Liver (tissue), 9 donors: Measurements from ENCODE around the gene TAB3. TPM values are rescaled to one million over a fixed set of nuclear protein-coding genes. Genes with fewer than 3 reads are reported as not detected.

Experiments used
- DNase-seq: peaks from one replicate; pipeline ENCODE4 v3.0.0-alpha.2; 2017; ENCODE audit warnings: low spot score
- H3K27ac ChIP-seq, 2 donors: one replicate each; pipeline ENCODE4 v1.7.0; 2013; ENCODE audit warnings: inconsistent platforms in 2 of 2, low read length in 2 of 2, control low read depth in 1 of 2, low read depth in 1 of 2, mild to moderate bottlenecking in 1 of 2
- H3K27me3 ChIP-seq, 4 donors: one replicate each; pipeline versions ENCODE4 v1.6.1 to v1.7.0; 2013; ENCODE audit warnings: low read length in 3 of 4, inconsistent platforms in 1 of 4, mild to moderate bottlenecking in 1 of 4, moderate library complexity in 1 of 4; ENCODE audit not compliant: control insufficient read depth in 4 of 4, insufficient read depth in 4 of 4
- H3K36me3 ChIP-seq, 4 donors: one replicate each; pipeline versions ENCODE4 v1.6.1 to v1.7.0; 2013; ENCODE audit warnings: low read length in 3 of 4, mild to moderate bottlenecking in 3 of 4, low read depth in 1 of 4, moderate library complexity in 1 of 4; ENCODE audit not compliant: control insufficient read depth in 4 of 4, insufficient read depth in 3 of 4
- H3K4me1 ChIP-seq, 4 donors: one replicate each; pipeline versions ENCODE4 v1.6.1 to v1.7.0; 2013; ENCODE audit warnings: low read length in 3 of 4, mild to moderate bottlenecking in 3 of 4, moderate library complexity in 1 of 4; ENCODE audit not compliant: control insufficient read depth in 4 of 4, insufficient read depth in 4 of 4
- H3K4me3 ChIP-seq, 3 donors: one replicate each; pipeline versions ENCODE4 v1.6.1 to v1.7.0; 2013; ENCODE audit warnings: low read length in 3 of 3, control low read depth in 1 of 3, low read depth in 1 of 3, mild to moderate bottlenecking in 1 of 3
- H3K9ac ChIP-seq, 2 donors: one replicate each; pipeline ENCODE4 v1.7.0; 2013; ENCODE audit warnings: low read length in 2 of 2, mild to moderate bottlenecking in 2 of 2, moderate library complexity in 2 of 2, control low read depth in 1 of 2, low read depth in 1 of 2
- H3K9me3 ChIP-seq, 4 donors: one replicate each; pipeline versions ENCODE4 v1.6.1 to v1.7.0; 2013; ENCODE audit warnings: low read length in 3 of 4; ENCODE audit not compliant: control insufficient read depth in 4 of 4
- ATF3 ChIP-seq: IDR thresholded peaks from 2 replicates; pipeline ENCODE4 v1.6.1; 2016; ENCODE audit warnings: antibody characterized with exemption
- CTCF ChIP-seq: fragments of 150-350 bp; IDR thresholded peaks from 2 replicates; pipeline ENCODE4 v1.5.1; 2017; ENCODE audit warnings: improper control_type of control experiment, low read depth, low read length; ENCODE audit not compliant: missing input control
- EGR1 ChIP-seq, 2 donors: IDR thresholded peaks; 2 replicates each; pipeline ENCODE4 v1.6.1; 2016 to 2018; ENCODE audit warnings: antibody characterized with exemption in 2 of 2, low read depth in 2 of 2
- FOXA1 ChIP-seq: IDR thresholded peaks from 2 replicates; pipeline ENCODE4 v1.6.1; 2016; ENCODE audit warnings: antibody characterized with exemption
- FOXA2 ChIP-seq: IDR thresholded peaks from 2 replicates; pipeline ENCODE4 v1.6.1; 2016; ENCODE audit warnings: antibody characterized with exemption
- GABPA ChIP-seq, 2 donors: IDR thresholded peaks in 1 of 2; conservative IDR thresholded peaks in 1 of 2; 2 replicates each; pipeline ENCODE4 v1.6.1; 2016; ENCODE audit warnings: antibody characterized with exemption in 2 of 2, mild to moderate bottlenecking in 1 of 2, moderate library complexity in 1 of 2
- HNF4A ChIP-seq, 2 donors: conservative IDR thresholded peaks; 2 replicates each; pipeline ENCODE4 v1.6.1; 2016; ENCODE audit warnings: antibody characterized with exemption in 2 of 2, mild to moderate bottlenecking in 2 of 2
- HNF4G ChIP-seq: IDR thresholded peaks from 2 replicates; pipeline ENCODE4 v1.6.1; 2016; ENCODE audit warnings: antibody characterized with exemption
- JUND ChIP-seq, 2 donors: IDR thresholded peaks; 2 replicates each; pipeline ENCODE4 v1.6.1; 2016; ENCODE audit warnings: antibody characterized with exemption in 2 of 2
- MAX ChIP-seq: IDR thresholded peaks from 2 replicates; pipeline ENCODE4 v1.6.1; 2016; ENCODE audit warnings: antibody characterized with exemption
- RAD21 ChIP-seq, 2 donors: IDR thresholded peaks; 2 replicates each; pipeline ENCODE4 v1.6.1; 2016; ENCODE audit warnings: antibody characterized with exemption in 2 of 2, mild to moderate bottlenecking in 2 of 2
- REST ChIP-seq: IDR thresholded peaks from 2 replicates; pipeline ENCODE4 v1.6.1; 2016; ENCODE audit warnings: antibody characterized with exemption, mild to moderate bottlenecking
- RXRA ChIP-seq, 2 donors: IDR thresholded peaks; 2 replicates each; pipeline ENCODE4 v1.6.1; 2017 to 2018; ENCODE audit warnings: antibody characterized with exemption in 2 of 2, mild to moderate bottlenecking in 1 of 2
- SP1 ChIP-seq: IDR thresholded peaks from 2 replicates; pipeline ENCODE4 v1.6.1; 2018; ENCODE audit warnings: antibody characterized with exemption, mild to moderate bottlenecking
- TAF1 ChIP-seq: conservative IDR thresholded peaks from 2 replicates; pipeline ENCODE4 v1.6.1; 2016; ENCODE audit warnings: antibody characterized with exemption, mild to moderate bottlenecking
- YY1 ChIP-seq: IDR thresholded peaks from 2 replicates; pipeline ENCODE4 v1.6.1; 2016; ENCODE audit warnings: antibody characterized with exemption, mild to moderate bottlenecking
- ZBTB33 ChIP-seq: IDR thresholded peaks from 2 replicates; pipeline ENCODE4 v1.6.1; 2016; ENCODE audit warnings: antibody characterized with exemption
- WGBS: extraction: QIAGEN DNeasy Blood & Tissue Kit; methylation state at CpG from one replicate; pipeline ENCODE4 v1.1.7; 2013; 5-methylcytosine and 5-hydroxymethylcytosine counted together
- polyA plus RNA-seq, 2 donors: library from polyadenylated mRNA; stranded (reverse) in 1 of 2; unstranded in 1 of 2; fragments of 200-250 nt in 1 of 2; fragments of >200 nt in 1 of 2; fragmentation: Nextera tagmentation in 1 of 2; extraction: Ambion mirVana in 1 of 2; gene quantifications; one replicate each; pipeline versions ENCODE4 v1.2.1 to v1.2.3, GENCODE V29; 2013 to 2015
- total RNA-seq, 2 donors: library from RNA; depleted of rRNA; stranded (reverse); fragments of >200 nt; gene quantifications; one replicate each; pipeline ENCODE4 v1.2.3, GENCODE V29; 2014
- donor health status: healthy.
- donor health status: healthy.
- donor health status: healthy.
- donor health status: healthy.
- donor health status: healthy.

Gene TAB3
- total and polyA plus RNA-seq, 4 donors, result 10.0 to 32.2 (median 17.4) TPM

- Histone ChIP-seq H3K4me3 (peak overlapping the region; percentile 55 to 87 (median 78)), H3K4me1 (peaks cover 6 to 29% (median 21%) of the 10 kb centered on the region in 4 donors), H3K9me3 (no peaks in the 10 kb centered on the region), H3K27me3 (no peaks in the 10 kb centered on the region), H3K36me3 (no peaks in the 10 kb centered on the region), H3K27ac (no peak overlapping the region), H3K9ac (no peak overlapping the region)
- WGBS, result 31% methylated on average over 4 of the region's 4 CpGs
- no peak for DNase-seq
- TF ChIP-seq FOXA1, result no peak
- no peak for TF ChIP-seq HNF4A (conservative IDR thresholded peaks at IDR 0.05)
- no peak for TF ChIP-seq TAF1
- no peak for TF ChIP-seq FOXA2
- TF ChIP-seq YY1, result no peak
- TF ChIP-seq GABPA (IDR thresholded peaks at IDR 0.05 in 1 of 2, conservative IDR thresholded peaks at IDR 0.05 in 1 of 2), result no peak
- no peak for TF ChIP-seq RXRA (IDR thresholded peaks at IDR 0.05)
These were observed 1.3 kb downstream of the TAB3 start for GRCh38 chrX:30887721-30888120.

GRCh38 chrX:30887288-30887687 is 1.8 kb downstream of the TAB3 start:
- WGBS, result 48% methylated on average over 5 of the region's 5 CpGs
- Histone ChIP-seq H3K4me3 (peak overlapping the region in 2 of 3 donors; percentile 18 to 78), H3K27me3 (no peaks in the 10 kb centered on the region), H3K9me3 (no peaks in the 10 kb centered on the region), H3K9ac (no peak overlapping the region), H3K27ac (no peak overlapping the region), H3K4me1 (peaks cover 6 to 29% (median 21%) of the 10 kb centered on the region in 4 donors), H3K36me3 (no peaks in the 10 kb centered on the region)
- TF ChIP-seq EGR1 (IDR thresholded peaks at IDR 0.05; ENCODE audit: low read depth in 2 of 2) (no peak), RAD21 (IDR thresholded peaks at IDR 0.05) (no peak), YY1 (no peak), MAX (no peak)
- no peak for DNase-seq

GRCh38 chrX:30885136-30885535 is 3.9 kb downstream of the TAB3 start:
- Histone ChIP-seq H3K4me1 (peaks cover 6 to 29% (median 21%) of the 10 kb centered on the region in 4 donors), H3K9ac (no peak overlapping the region), H3K36me3 (no peaks in the 10 kb centered on the region), H3K9me3 (no peaks in the 10 kb centered on the region), H3K27me3 (no peaks in the 10 kb centered on the region), H3K27ac (peak overlapping the region; percentile 35 to 51), H3K4me3 (no peak overlapping the region)
- WGBS, result 33% methylated on average over 2 of the region's 2 CpGs
- no peak for DNase-seq
- TF ChIP-seq HNF4A (conservative IDR thresholded peaks at IDR 0.05) (peak; percentile 73 to 84), RAD21 (IDR thresholded peaks at IDR 0.05) (peak in 1 of 2 donors; percentile 42), ZBTB33 (peak; percentile 50), TAF1 (no peak), HNF4G (peak; percentile 50), MAX (no peak), GABPA (IDR thresholded peaks at IDR 0.05 in 1 of 2, conservative IDR thresholded peaks at IDR 0.05 in 1 of 2) (no peak), RXRA (IDR thresholded peaks at IDR 0.05) (peak; percentile 54 to 59), ATF3 (no peak), REST (peak; percentile 0), CTCF (peak; percentile 2), YY1 (peak; percentile 35), JUND (IDR thresholded peaks at IDR 0.05) (peak in 1 of 2 donors; percentile 16), FOXA2 (no peak), SP1 (peak; percentile 75)
